ENCODE data around the gene ADD3. TPM values are rescaled to one million over a fixed set of nuclear protein-coding genes. Genes with fewer than 3 reads are reported as not detected.
"Not testable (repeated sequence)": the region's sequence is repeated elsewhere in the genome, so short reads cannot be mapped to it uniquely, and the experiment has no call there.

Gene ADD3
- total and polyA plus RNA-seq, 2 donors (not counting 3 experiments of a cell fraction or from before 2014, with no cell fraction given), result 14.9 to 55.2 TPM

GRCh38 chr10:110114668-110115067 is 106.9 kb downstream of the ADD3 start:
- H3K36me3 ChIP-seq (ENCODE audit: control insufficient read depth in 2 of 2, extremely low read depth in 1 of 2, insufficient read depth in 2 of 2, low read length in 2 of 2); FAIRE-seq: not testable (repeated sequence)

GRCh38 chr10:110115784-110116520 is 108.2 kb downstream of the ADD3 start:
- no TSS peak for BruUV-seq (replicated peaks)
- dilution Hi-C loops (cut with MboI; ENCODE audit: extremely low pct_ligation_motif_present, low sequenced_read_pairs) (no loop called here), intact Hi-C loops (cut with micrococcal nuclease) (no loop called here)
- H3K27me3 ChIP-seq (ENCODE audit: control insufficient read depth in 2 of 2, insufficient read depth in 2 of 2, low read length in 2 of 2), result no peaks in the 10 kb centered on the region
- H3K4me1 ChIP-seq (ENCODE audit: control insufficient read depth, extremely low read depth, insufficient read depth, low read length), result no peaks in the 10 kb centered on the region
- H3K4me2 ChIP-seq (ENCODE audit: insufficient read depth, low read length), result no peak overlapping the region
- POLR2A ChIA-PET, result no interaction called here
- CTCF ChIA-PET, result interaction anchor here (0.7 to 1.5 kb wide), 4 partner anchors 11 to 232 kb away, joined by 3 to 13 read pairs (median 3); no protein-coding TSS in a partner anchor
- H3K9me3 ChIP-seq (replicated peaks; ENCODE audit: control insufficient read depth, insufficient read depth, low read length), result no peaks in the 10 kb centered on the region
- peaks cover 0 to 5% of the 10 kb centered on the region in 2 experiments for H3K36me3 ChIP-seq (ENCODE audit: control insufficient read depth in 2 of 2, extremely low read depth in 1 of 2, insufficient read depth in 2 of 2, low read length in 2 of 2)
- DNase-seq (ENCODE audit: low read depth, low spot score) (no peak), FAIRE-seq (no peak)
- H3K79me2 ChIP-seq (ENCODE audit: control insufficient read depth, insufficient read depth, low read length), result no peaks in the 10 kb centered on the region
- H3K27ac ChIP-seq (ENCODE audit: insufficient read depth, low read depth, low read length), result no peak overlapping the region
- no peak for TF ChIP-seq GATA2 (IDR thresholded peaks at IDR 0.05; ENCODE audit: insufficient read depth, insufficient read length, low read depth, low read length)
- TF ChIP-seq POLR2A (IDR thresholded peaks at IDR 0.05; ENCODE audit: low read depth, low read length), result no peak
- no peak for TF ChIP-seq EZH2 (IDR thresholded peaks at IDR 0.05; ENCODE audit: borderline replicate concordance, low read depth, low read length, severe bottlenecking)
- TF ChIP-seq FOS (IDR thresholded peaks at IDR 0.05; ENCODE audit: borderline replicate concordance, insufficient read depth, low read length), result no peak
- no peak overlapping the region for H3K4me3 ChIP-seq (replicated peaks in 1 of 3; ENCODE audit: insufficient read depth in 1 of 3, low read depth in 1 of 3, low read length in 3 of 3)
- no peak overlapping the region for H2AFZ ChIP-seq (ENCODE audit: low read depth, low read length)
- H3K9me1 ChIP-seq (replicated peaks; ENCODE audit: control insufficient read depth, extremely low read depth, insufficient read depth, low read length), result no peaks in the 10 kb centered on the region
- no peak overlapping the region for H3K9ac ChIP-seq (replicated peaks; ENCODE audit: extremely low read depth, insufficient read depth, low read length)
- H4K20me1 ChIP-seq (replicated peaks; ENCODE audit: control insufficient read depth, extremely low read depth, insufficient read depth, low read length), result no peaks in the 10 kb centered on the region

More at GRCh38 chr10:110114668-110115067, 106.9 kb downstream of the ADD3 start:
- H3K4me1 ChIP-seq (ENCODE audit: control insufficient read depth, extremely low read depth, insufficient read depth, low read length); dilution Hi-C loops (cut with MboI; ENCODE audit: extremely low pct_ligation_motif_present, low sequenced_read_pairs); H4K20me1 ChIP-seq (replicated peaks; ENCODE audit: control insufficient read depth, extremely low read depth, insufficient read depth, low read length); H3K79me2 ChIP-seq (ENCODE audit: control insufficient read depth, insufficient read depth, low read length); H3K4me2 ChIP-seq (ENCODE audit: insufficient read depth, low read length); DNase-seq (ENCODE audit: low read depth, low spot score); intact Hi-C loops (cut with micrococcal nuclease); H3K9me3 ChIP-seq (replicated peaks; ENCODE audit: control insufficient read depth, insufficient read depth, low read length); H3K9ac ChIP-seq (replicated peaks; ENCODE audit: extremely low read depth, insufficient read depth, low read length); POLR2A ChIA-PET; H3K9me1 ChIP-seq (replicated peaks; ENCODE audit: control insufficient read depth, extremely low read depth, insufficient read depth, low read length); CTCF ChIA-PET; H3K27me3 ChIP-seq (ENCODE audit: control insufficient read depth in 2 of 2, insufficient read depth in 2 of 2, low read length in 2 of 2); H2AFZ ChIP-seq (ENCODE audit: low read depth, low read length); BruUV-seq (replicated peaks); H3K4me3 ChIP-seq (replicated peaks in 1 of 3; ENCODE audit: insufficient read depth in 1 of 3, low read depth in 1 of 3, low read length in 3 of 3); H3K27ac ChIP-seq (ENCODE audit: insufficient read depth, low read depth, low read length): not testable (repeated sequence)
